ENCODE results near the gene RBM10. TPM values are rescaled to one million over a fixed set of nuclear protein-coding genes. Genes with fewer than 3 reads are reported as not detected.

Gene RBM10
- total and polyA plus RNA-seq, 2 donors (not counting 1 experiment from before 2014, with no cell fraction given): 14.9 to 50.0 TPM

GRCh38 chrX:47212381-47213293, 67.6 kb downstream of the RBM10 start:
- no peak overlapping the region for H3K27ac ChIP-seq (ENCODE audit: insufficient read depth, low read length)
- TF ChIP-seq, protein P1, sequence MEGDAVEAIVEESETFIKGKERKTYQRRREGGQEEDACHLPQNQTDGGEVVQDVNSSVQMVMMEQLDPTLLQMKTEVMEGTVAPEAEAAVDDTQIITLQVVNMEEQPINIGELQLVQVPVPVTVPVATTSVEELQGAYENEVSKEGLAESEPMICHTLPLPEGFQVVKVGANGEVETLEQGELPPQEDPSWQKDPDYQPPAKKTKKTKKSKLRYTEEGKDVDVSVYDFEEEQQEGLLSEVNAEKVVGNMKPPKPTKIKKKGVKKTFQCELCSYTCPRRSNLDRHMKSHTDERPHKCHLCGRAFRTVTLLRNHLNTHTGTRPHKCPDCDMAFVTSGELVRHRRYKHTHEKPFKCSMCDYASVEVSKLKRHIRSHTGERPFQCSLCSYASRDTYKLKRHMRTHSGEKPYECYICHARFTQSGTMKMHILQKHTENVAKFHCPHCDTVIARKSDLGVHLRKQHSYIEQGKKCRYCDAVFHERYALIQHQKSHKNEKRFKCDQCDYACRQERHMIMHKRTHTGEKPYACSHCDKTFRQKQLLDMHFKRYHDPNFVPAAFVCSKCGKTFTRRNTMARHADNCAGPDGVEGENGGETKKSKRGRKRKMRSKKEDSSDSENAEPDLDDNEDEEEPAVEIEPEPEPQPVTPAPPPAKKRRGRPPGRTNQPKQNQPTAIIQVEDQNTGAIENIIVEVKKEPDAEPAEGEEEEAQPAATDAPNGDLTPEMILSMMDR (conservative IDR thresholded peaks at IDR 0.05 in 1 of 2, IDR thresholded peaks at IDR 0.05 in 1 of 2; ENCODE audit: low read depth in 1 of 2, low read length in 2 of 2): no peak
- no peak for TF ChIP-seq EZH2 (IDR thresholded peaks at IDR 0.05; ENCODE audit: low read length, missing control alignments)
- H3K4me3 ChIP-seq (replicated peaks in 1 of 4; ENCODE audit: control extremely low read depth in 1 of 4, insufficient read depth in 1 of 4, low read depth in 3 of 4, low read length in 4 of 4): no peak overlapping the region
- H3K27me3 ChIP-seq (ENCODE audit: control insufficient read depth, insufficient read depth, low read length): no peaks in the 10 kb centered on the region
- no peaks in the 10 kb centered on the region for H3K79me2 ChIP-seq (ENCODE audit: control insufficient read depth, insufficient read depth, low read length)
- H3K4me2 ChIP-seq (ENCODE audit: extremely low read depth, insufficient read depth, low read length): no peak overlapping the region
- no peaks in the 10 kb centered on the region for H3K9me3 ChIP-seq (ENCODE audit: control insufficient read depth, insufficient read depth, low read depth, low read length)
- no peak overlapping the region for H2AFZ ChIP-seq (ENCODE audit: low read length)
- H4K20me1 ChIP-seq (ENCODE audit: control insufficient read depth, extremely low read depth, insufficient read depth, low read length): no peaks in the 10 kb centered on the region
- H3K9ac ChIP-seq (ENCODE audit: insufficient read depth, low read length): no peak overlapping the region
- H3K4me1 ChIP-seq (ENCODE audit: control insufficient read depth, extremely low read depth, insufficient read depth, low read length): peaks cover 6% of the 10 kb centered on the region
- no peak for DNase-seq (ENCODE audit: low read depth in 2 of 2)
- peaks cover 50% of the 10 kb centered on the region for H3K36me3 ChIP-seq (ENCODE audit: control insufficient read depth, insufficient read depth, low read length)

DNA sequence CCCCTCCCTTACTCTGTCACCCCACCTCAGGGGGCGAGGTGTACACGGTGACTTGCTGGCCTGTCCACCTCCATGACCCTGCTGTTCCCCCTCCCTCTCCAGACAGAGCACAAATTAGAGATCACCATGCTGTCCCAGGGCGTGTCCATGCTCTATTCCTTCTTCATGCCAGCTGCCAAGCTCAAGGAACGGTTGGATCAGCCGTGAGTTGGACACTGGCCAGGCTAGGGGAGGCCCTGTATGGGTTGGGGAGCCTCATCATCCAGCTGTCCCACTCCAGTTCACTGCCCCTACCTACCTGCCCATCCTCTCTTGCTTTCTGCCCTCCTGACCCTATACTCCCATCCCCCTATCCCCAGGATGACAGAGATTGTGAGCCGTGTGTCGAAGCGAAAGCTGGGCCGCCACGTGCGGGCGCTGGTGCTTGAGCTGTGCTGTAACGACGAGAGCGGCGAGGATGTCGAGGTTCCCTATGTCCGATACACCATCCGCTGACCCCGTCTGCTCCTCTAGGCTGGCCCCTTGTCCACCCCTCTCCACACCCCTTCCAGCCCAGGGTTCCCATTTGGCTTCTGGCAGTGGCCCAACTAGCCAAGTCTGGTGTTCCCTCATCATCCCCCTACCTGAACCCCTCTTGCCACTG, 69.5 kb downstream of the RBM10 start:
- Histone ChIP-seq H3K79me2 (ENCODE audit: control insufficient read depth, insufficient read depth, low read length) (peaks cover 9% of the 10 kb centered on the region), H3K4me3 (replicated peaks in 1 of 4; ENCODE audit: control extremely low read depth in 1 of 4, insufficient read depth in 1 of 4, low read depth in 3 of 4, low read length in 4 of 4) (no peak overlapping the region), H3K9ac (ENCODE audit: insufficient read depth, low read length) (no peak overlapping the region), H3K36me3 (ENCODE audit: control insufficient read depth, insufficient read depth, low read length) (peaks cover 45% of the 10 kb centered on the region), H3K4me2 (ENCODE audit: extremely low read depth, insufficient read depth, low read length) (no peak overlapping the region), H3K4me1 (ENCODE audit: control insufficient read depth, extremely low read depth, insufficient read depth, low read length) (peaks cover 6% of the 10 kb centered on the region), H3K27me3 (ENCODE audit: control insufficient read depth, insufficient read depth, low read length) (no peaks in the 10 kb centered on the region), H3K9me3 (ENCODE audit: control insufficient read depth, insufficient read depth, low read depth, low read length) (no peaks in the 10 kb centered on the region), H2AFZ (ENCODE audit: low read length) (no peak overlapping the region), H3K27ac (ENCODE audit: insufficient read depth, low read length) (no peak overlapping the region), H4K20me1 (ENCODE audit: control insufficient read depth, extremely low read depth, insufficient read depth, low read length) (no peaks in the 10 kb centered on the region)
- no peak for TF ChIP-seq EZH2 (IDR thresholded peaks at IDR 0.05; ENCODE audit: low read length, missing control alignments)
- DNase-seq (ENCODE audit: low read depth in 2 of 2): no peak

DNA sequence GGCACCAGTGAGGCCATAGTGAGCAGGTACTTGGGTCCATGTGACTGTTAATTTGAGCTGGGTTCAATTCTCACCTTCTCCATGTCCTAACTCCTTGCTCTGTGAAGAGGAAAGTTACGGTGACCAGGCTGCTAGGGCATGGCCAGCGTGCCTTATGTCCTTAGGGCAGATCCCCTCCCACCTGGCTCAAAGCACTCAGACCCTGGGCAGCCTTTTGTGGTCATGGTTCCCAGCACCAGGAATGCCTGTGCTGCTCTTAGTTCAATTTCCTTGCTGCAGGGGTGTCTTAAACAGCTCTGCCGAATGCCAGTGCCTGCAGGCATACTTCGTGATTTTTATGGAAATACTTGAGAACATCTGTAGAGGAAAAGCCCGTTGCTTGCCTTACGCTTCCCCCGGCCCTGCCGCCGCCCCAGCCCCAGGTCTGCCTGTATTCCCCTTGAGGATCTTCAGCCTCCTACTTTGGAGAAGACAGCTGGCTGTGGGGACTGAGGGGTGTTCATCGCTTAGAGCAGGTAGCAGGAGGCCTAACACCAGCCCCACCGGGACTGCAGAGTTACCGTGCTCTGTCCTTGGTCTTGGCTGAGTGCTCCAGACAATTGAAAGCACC, 70.4 kb downstream of the RBM10 start:
- Histone ChIP-seq H3K27me3 (ENCODE audit: control insufficient read depth, insufficient read depth, low read length) (no peaks in the 10 kb centered on the region), H3K27ac (ENCODE audit: insufficient read depth, low read length) (no peak overlapping the region), H3K4me1 (ENCODE audit: control insufficient read depth, extremely low read depth, insufficient read depth, low read length) (peaks cover 6% of the 10 kb centered on the region), H3K36me3 (ENCODE audit: control insufficient read depth, insufficient read depth, low read length) (peaks cover 38% of the 10 kb centered on the region), H3K79me2 (ENCODE audit: control insufficient read depth, insufficient read depth, low read length) (peaks cover 18% of the 10 kb centered on the region), H3K9ac (ENCODE audit: insufficient read depth, low read length) (no peak overlapping the region), H2AFZ (ENCODE audit: low read length) (no peak overlapping the region), H4K20me1 (ENCODE audit: control insufficient read depth, extremely low read depth, insufficient read depth, low read length) (no peaks in the 10 kb centered on the region), H3K4me2 (ENCODE audit: extremely low read depth, insufficient read depth, low read length) (no peak overlapping the region), H3K9me3 (ENCODE audit: control insufficient read depth, insufficient read depth, low read depth, low read length) (no peaks in the 10 kb centered on the region), H3K4me3 (replicated peaks in 1 of 4; ENCODE audit: control extremely low read depth in 1 of 4, insufficient read depth in 1 of 4, low read depth in 3 of 4, low read length in 4 of 4) (no peak overlapping the region)
- no peak for DNase-seq (ENCODE audit: low read depth in 2 of 2)
- TF ChIP-seq, protein P1 (conservative IDR thresholded peaks at IDR 0.05 in 1 of 2, IDR thresholded peaks at IDR 0.05 in 1 of 2; ENCODE audit: low read depth in 1 of 2, low read length in 2 of 2): no peak
- no peak for TF ChIP-seq EZH2 (IDR thresholded peaks at IDR 0.05; ENCODE audit: low read length, missing control alignments)

Data from fibroblast of lung (primary cell).